ENCODE results near the gene RAET1L.

The RAET1L gene

GRCh38 chr6:150058986-150059385, 33.7 kb upstream of the RAET1L start:
- H3K9me3 ChIP-seq (ENCODE audit: severe bottlenecking): no peaks in the 10 kb centered on the region
- H3K27me3 ChIP-seq (ENCODE audit: insufficient read depth, poor library complexity, severe bottlenecking): no peaks in the 10 kb centered on the region
- ATAC-seq (ENCODE audit: low read depth) (no peak), DNase-seq (ENCODE audit: low spot score) (no peak)
- H3K36me3 ChIP-seq (ENCODE audit: low read depth): no peaks in the 10 kb centered on the region
- no peak overlapping the region for H3K4me3 ChIP-seq (ENCODE audit: severe bottlenecking)
- no peaks in the 10 kb centered on the region for H3K4me1 ChIP-seq (ENCODE audit: insufficient read depth, poor library complexity, severe bottlenecking)
- H3K27ac ChIP-seq (ENCODE audit: poor library complexity, severe bottlenecking): no peak overlapping the region
- TF ChIP-seq CTCF (IDR thresholded peaks at IDR 0.05; ENCODE audit: poor library complexity, severe bottlenecking): no peak

DNA sequence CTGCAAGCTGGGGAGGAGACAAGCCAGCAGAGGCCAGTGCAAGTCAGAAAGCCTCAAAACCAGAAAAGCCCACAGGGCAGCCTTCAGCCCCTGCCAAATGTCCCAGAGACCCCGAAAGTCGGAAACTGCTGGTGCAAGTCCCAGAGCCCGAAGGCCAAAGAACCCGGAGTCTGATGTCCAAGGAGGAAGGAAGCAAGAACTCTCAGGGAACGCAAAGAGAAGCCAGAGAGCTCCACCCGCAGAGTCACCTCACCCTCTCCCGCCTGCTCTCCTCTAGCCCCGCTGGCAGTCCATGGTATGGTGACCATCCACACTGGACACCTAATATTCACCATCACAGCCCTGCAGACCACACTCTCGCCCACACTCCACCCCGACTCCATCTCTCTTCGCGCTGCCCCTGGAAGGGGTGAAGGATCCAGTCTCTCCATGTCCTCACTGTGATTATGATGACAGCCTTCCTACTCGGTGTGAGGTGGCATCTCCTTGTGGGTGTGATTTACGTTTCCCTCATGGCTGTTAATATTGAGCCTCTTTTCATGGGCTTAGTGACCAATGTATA, 33.0 kb upstream of the RAET1L start:
- no peaks in the 10 kb centered on the region for H3K27me3 ChIP-seq (ENCODE audit: insufficient read depth, poor library complexity, severe bottlenecking)
- TF ChIP-seq CTCF (IDR thresholded peaks at IDR 0.05; ENCODE audit: poor library complexity, severe bottlenecking): no peak

GRCh38 chr6:150057501-150057951, 32.2 kb upstream of the RAET1L start:
- no peak for TF ChIP-seq CTCF (IDR thresholded peaks at IDR 0.05; ENCODE audit: poor library complexity, severe bottlenecking)
- H3K27me3 ChIP-seq (ENCODE audit: insufficient read depth, poor library complexity, severe bottlenecking): no peaks in the 10 kb centered on the region

More for the DNA sequence above, 33.0 kb upstream of the RAET1L start:
- Histone ChIP-seq H3K9me3 (ENCODE audit: severe bottlenecking) (no peaks in the 10 kb centered on the region), H3K4me1 (ENCODE audit: insufficient read depth, poor library complexity, severe bottlenecking) (no peaks in the 10 kb centered on the region), H3K4me3 (ENCODE audit: severe bottlenecking) (no peak overlapping the region), H3K27ac (ENCODE audit: poor library complexity, severe bottlenecking) (no peak overlapping the region), H3K36me3 (ENCODE audit: low read depth) (no peaks in the 10 kb centered on the region)
- ATAC-seq (ENCODE audit: low read depth): no peak
- DNase-seq (ENCODE audit: low spot score): no peak

GRCh38 chr6:150056916-150057315, 31.6 kb upstream of the RAET1L start:
- ATAC-seq (ENCODE audit: low read depth): no peak
- no peak for TF ChIP-seq CTCF (IDR thresholded peaks at IDR 0.05; ENCODE audit: poor library complexity, severe bottlenecking)
- no peaks in the 10 kb centered on the region for H3K36me3 ChIP-seq (ENCODE audit: low read depth)

More at GRCh38 chr6:150057501-150057951, 32.2 kb upstream of the RAET1L start:
- H3K36me3 ChIP-seq (ENCODE audit: low read depth): no peaks in the 10 kb centered on the region
- no peaks in the 10 kb centered on the region for H3K4me1 ChIP-seq (ENCODE audit: insufficient read depth, poor library complexity, severe bottlenecking)
- no peaks in the 10 kb centered on the region for H3K9me3 ChIP-seq (ENCODE audit: severe bottlenecking)
- no peak for DNase-seq (ENCODE audit: low spot score)
- ATAC-seq (ENCODE audit: low read depth): no peak
- H3K27ac ChIP-seq (ENCODE audit: poor library complexity, severe bottlenecking): no peak overlapping the region
- no peak overlapping the region for H3K4me3 ChIP-seq (ENCODE audit: severe bottlenecking)

GRCh38 chr6:150056156-150056555, 30.8 kb upstream of the RAET1L start:
- H3K27ac ChIP-seq (ENCODE audit: poor library complexity, severe bottlenecking): no peak overlapping the region
- DNase-seq (ENCODE audit: low spot score): no peak
- H3K4me1 ChIP-seq (ENCODE audit: insufficient read depth, poor library complexity, severe bottlenecking): no peaks in the 10 kb centered on the region
- no peak for ATAC-seq (ENCODE audit: low read depth)
- no peak overlapping the region for H3K4me3 ChIP-seq (ENCODE audit: severe bottlenecking)
- no peaks in the 10 kb centered on the region for H3K27me3 ChIP-seq (ENCODE audit: insufficient read depth, poor library complexity, severe bottlenecking)
- no peaks in the 10 kb centered on the region for H3K9me3 ChIP-seq (ENCODE audit: severe bottlenecking)
- no peaks in the 10 kb centered on the region for H3K36me3 ChIP-seq (ENCODE audit: low read depth)
- TF ChIP-seq CTCF (IDR thresholded peaks at IDR 0.05; ENCODE audit: poor library complexity, severe bottlenecking): no peak

More at GRCh38 chr6:150056916-150057315, 31.6 kb upstream of the RAET1L start:
- Histone ChIP-seq H3K4me3 (ENCODE audit: severe bottlenecking) (no peak overlapping the region), H3K9me3 (ENCODE audit: severe bottlenecking) (no peaks in the 10 kb centered on the region), H3K27me3 (ENCODE audit: insufficient read depth, poor library complexity, severe bottlenecking) (no peaks in the 10 kb centered on the region), H3K27ac (ENCODE audit: poor library complexity, severe bottlenecking) (no peak overlapping the region), H3K4me1 (ENCODE audit: insufficient read depth, poor library complexity, severe bottlenecking) (no peaks in the 10 kb centered on the region)
- no peak for DNase-seq (ENCODE audit: low spot score)

Data from RWPE2 (cell line).